Peyer's patch (tissue), 4 donors: ENCODE results near the gene CAPS. TPM values are rescaled to one million over a fixed set of nuclear protein-coding genes. Genes with fewer than 3 reads are reported as not detected.

Experiments used
- DNase-seq, 3 donors: peaks; one replicate each; pipeline ENCODE4 v3.0.0-alpha.2; 2017 to 2019
- H3K27ac ChIP-seq, 4 donors: fragments of 200-600 bp; sonication (generic); one replicate each; pipeline ENCODE4 v1.5.1; 2016 to 2019
- H3K27me3 ChIP-seq, 2 donors: fragments of 200-600 bp; sonication (generic); one replicate each; pipeline ENCODE4 v1.5.1; 2019
- H3K36me3 ChIP-seq, 3 donors: fragments of 200-600 bp; sonication (generic); one replicate each; pipeline ENCODE4 v1.5.1; 2016 to 2019
- H3K4me1 ChIP-seq, 4 donors: fragments of 200-600 bp; sonication (generic); one replicate each; pipeline ENCODE4 v1.5.1; 2016 to 2019
- H3K4me3 ChIP-seq, 4 donors: fragments of 200-600 bp; sonication (generic); 1 replicate in 3 of 4; 2 replicates in 1 of 4; pipeline ENCODE4 v1.5.1; 2016 to 2019; ENCODE audit warnings: mild to moderate bottlenecking in 1 of 4
- H3K9me3 ChIP-seq, 4 donors: fragments of 200-600 bp; sonication (generic); one replicate each; pipeline ENCODE4 v1.5.1; 2016 to 2019; ENCODE audit warnings: mild to moderate bottlenecking in 1 of 4
- CTCF ChIP-seq, 6 experiments: fragments of 450-650 bp in 4 of 6; fragments of 200-600 bp in 2 of 6; sonication (generic) in 1 of 6; IDR thresholded peaks; one replicate each; pipeline ENCODE4 v1.5.1; 2017 to 2019; ENCODE audit warnings: antibody characterized with exemption in 6 of 6, mild to moderate bottlenecking in 3 of 6, moderate library complexity in 1 of 6
- POLR2A ChIP-seq, 2 donors: fragments of 450-650 bp; IDR thresholded peaks; one replicate each; pipeline ENCODE4 v1.5.1; 2017; ENCODE audit warnings: antibody characterized with exemption in 2 of 2, mild to moderate bottlenecking in 2 of 2, moderate library complexity in 2 of 2
- total RNA-seq, 4 donors: library from RNA; depleted of rRNA; stranded (reverse); fragments of >200 nt; gene quantifications; one replicate each; pipeline ENCODE4 v1.1.0, GENCODE V29; 2016

The CAPS gene
- total RNA-seq, 4 donors from 2014 or later, result 9.5 to 44.6 (median 24.4) TPM

- Histone ChIP-seq H3K4me3 (no peak overlapping the region), H3K27me3 (no peaks in the 10 kb centered on the region), H3K4me1 (peaks cover 0 to 25% (median 0%) of the 10 kb centered on the region in 4 donors), H3K9me3 (no peaks in the 10 kb centered on the region), H3K27ac (no peak overlapping the region), H3K36me3 (peaks cover 0 to 42% (median 0%) of the 10 kb centered on the region in 3 donors)
- DNase-seq, result no peak
- TF ChIP-seq CTCF (IDR thresholded peaks at IDR 0.05), result no peak
- no peak for TF ChIP-seq POLR2A (IDR thresholded peaks at IDR 0.05)
These were observed 27.6 kb downstream of the CAPS start for GRCh38 chr19:5941673-5942072.

GRCh38 chr19:5943045-5943444 is 29.0 kb downstream of the CAPS start:
- Histone ChIP-seq H3K27me3 (no peaks in the 10 kb centered on the region), H3K4me3 (no peak overlapping the region), H3K4me1 (peaks cover 0 to 38% (median 3%) of the 10 kb centered on the region in 4 donors), H3K27ac (peak overlapping the region in 2 of 4 donors; percentile 44 to 50), H3K9me3 (no peaks in the 10 kb centered on the region), H3K36me3 (peaks cover 0 to 35% (median 0%) of the 10 kb centered on the region in 3 donors)
- no peak for DNase-seq
- TF ChIP-seq POLR2A (IDR thresholded peaks at IDR 0.05) (no peak), CTCF (IDR thresholded peaks at IDR 0.05) (no peak)

- Histone ChIP-seq H3K4me3 (no peak overlapping the region), H3K4me1 (peaks cover 0 to 44% (median 8%) of the 10 kb centered on the region in 4 donors), H3K9me3 (no peaks in the 10 kb centered on the region), H3K27ac (peak overlapping the region in 2 of 4 donors; percentile 44 to 50), H3K27me3 (no peaks in the 10 kb centered on the region), H3K36me3 (peaks cover 0 to 34% (median 0%) of the 10 kb centered on the region in 3 donors)
- no peak for DNase-seq
- TF ChIP-seq POLR2A (IDR thresholded peaks at IDR 0.05), result no peak
- TF ChIP-seq CTCF (IDR thresholded peaks at IDR 0.05), result no peak
These were observed 29.6 kb downstream of the CAPS start for GRCh38 chr19:5943623-5944022.

- DNase-seq, result peak in 1 of 3 donors; percentile 70
- H3K27me3 ChIP-seq, result no peaks in the 10 kb centered on the region
- no peak for TF ChIP-seq CTCF (IDR thresholded peaks at IDR 0.05)
- no peak for TF ChIP-seq POLR2A (IDR thresholded peaks at IDR 0.05)
- H3K27ac ChIP-seq, result peak overlapping the region; percentile 48 to 70 (median 67)
- peaks cover 0 to 11% (median 0%) of the 10 kb centered on the region in 3 donors for H3K36me3 ChIP-seq
- H3K4me3 ChIP-seq, result no peak overlapping the region
- no peaks in the 10 kb centered on the region for H3K9me3 ChIP-seq
- H3K4me1 ChIP-seq, result peaks cover 0 to 77% (median 25%) of the 10 kb centered on the region in 4 donors
These were observed 33.4 kb downstream of the CAPS start for GRCh38 chr19:5947435-5947834.

- no peak for DNase-seq
- Histone ChIP-seq H3K4me1 (peaks cover 0 to 78% (median 30%) of the 10 kb centered on the region in 4 donors), H3K9me3 (no peaks in the 10 kb centered on the region), H3K27me3 (no peaks in the 10 kb centered on the region), H3K27ac (peak overlapping the region; percentile 21 to 70 (median 60)), H3K4me3 (no peak overlapping the region), H3K36me3 (peaks cover 0 to 11% (median 0%) of the 10 kb centered on the region in 3 donors)
- no peak for TF ChIP-seq POLR2A (IDR thresholded peaks at IDR 0.05)
- no peak for TF ChIP-seq CTCF (IDR thresholded peaks at IDR 0.05)
These were observed 34.9 kb downstream of the CAPS start for GRCh38 chr19:5948752-5949564.
